ENCODE data around the gene CCDC92B.

- no peak for TF ChIP-seq CTCF (IDR thresholded peaks at IDR 0.05)
- no peak for TF ChIP-seq POLR2A (IDR thresholded peaks at IDR 0.05)
These were observed 25.8 kb upstream of the CCDC92B start for GRCh38 chr17:2775206-2775605.
